Sigmoid colon (tissue), 4 donors: Measurements from ENCODE around the gene MEI1.

Source experiments
- EP300 ChIP-seq, 4 donors: sonication (generic); formaldehyde crosslinking; IDR thresholded peaks; one replicate each; pipeline ENCODE4 v1.6.1; 2017; ENCODE audit warnings: antibody characterized with exemption in 4 of 4
- POLR2AphosphoS5 ChIP-seq, 4 donors: sonication (generic); formaldehyde crosslinking; IDR thresholded peaks; one replicate each; pipeline ENCODE4 v1.6.1; 2017; ENCODE audit warnings: antibody characterized with exemption in 4 of 4
- TF ChIP-seq, protein P1 (sequence below), 4 experiments: fragments of 450-650 bp in 3 of 4; fragments of 200-600 bp in 1 of 4; IDR thresholded peaks; one replicate each; pipeline ENCODE4 v1.5.1; 2016 to 2019; ENCODE audit warnings: antibody characterized with exemption in 4 of 4, mild to moderate bottlenecking in 3 of 4, moderate library complexity in 2 of 4

DNA sequence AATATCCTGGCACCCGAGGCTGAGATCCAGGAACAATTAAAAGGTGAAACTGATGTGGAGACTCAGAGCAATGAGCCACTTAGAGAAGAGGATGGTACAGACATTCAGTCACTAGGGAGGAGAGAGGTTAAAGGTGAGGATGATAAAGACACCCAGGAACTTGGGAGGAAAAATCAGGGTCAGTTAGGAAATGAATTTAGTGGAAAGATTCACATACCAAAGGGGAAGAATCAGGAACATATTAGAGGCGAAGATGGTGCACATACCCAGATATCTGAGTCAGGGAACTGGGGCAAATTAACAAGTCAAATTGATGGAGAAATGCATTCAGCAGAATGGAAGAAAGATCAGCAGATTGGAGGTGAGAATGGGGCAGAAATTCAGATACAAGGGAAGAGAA lies 4.1 kb upstream of the MEI1 start:
- no peak for TF ChIP-seq POLR2AphosphoS5 (IDR thresholded peaks at IDR 0.05)
- TF ChIP-seq, protein P1, sequence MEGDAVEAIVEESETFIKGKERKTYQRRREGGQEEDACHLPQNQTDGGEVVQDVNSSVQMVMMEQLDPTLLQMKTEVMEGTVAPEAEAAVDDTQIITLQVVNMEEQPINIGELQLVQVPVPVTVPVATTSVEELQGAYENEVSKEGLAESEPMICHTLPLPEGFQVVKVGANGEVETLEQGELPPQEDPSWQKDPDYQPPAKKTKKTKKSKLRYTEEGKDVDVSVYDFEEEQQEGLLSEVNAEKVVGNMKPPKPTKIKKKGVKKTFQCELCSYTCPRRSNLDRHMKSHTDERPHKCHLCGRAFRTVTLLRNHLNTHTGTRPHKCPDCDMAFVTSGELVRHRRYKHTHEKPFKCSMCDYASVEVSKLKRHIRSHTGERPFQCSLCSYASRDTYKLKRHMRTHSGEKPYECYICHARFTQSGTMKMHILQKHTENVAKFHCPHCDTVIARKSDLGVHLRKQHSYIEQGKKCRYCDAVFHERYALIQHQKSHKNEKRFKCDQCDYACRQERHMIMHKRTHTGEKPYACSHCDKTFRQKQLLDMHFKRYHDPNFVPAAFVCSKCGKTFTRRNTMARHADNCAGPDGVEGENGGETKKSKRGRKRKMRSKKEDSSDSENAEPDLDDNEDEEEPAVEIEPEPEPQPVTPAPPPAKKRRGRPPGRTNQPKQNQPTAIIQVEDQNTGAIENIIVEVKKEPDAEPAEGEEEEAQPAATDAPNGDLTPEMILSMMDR (IDR thresholded peaks at IDR 0.05) = no peak
- TF ChIP-seq EP300 (IDR thresholded peaks at IDR 0.05) = no peak
